Keratinocyte (primary cell): Measurements from ENCODE around the gene ADAMTS6. TPM values are rescaled to one million over a fixed set of nuclear protein-coding genes. Genes with fewer than 3 reads are reported as not detected.

ENCODE experiments used
- DNase-seq: peaks from one replicate; pipeline ENCODE4 v3.0.0-alpha.2; 2011; ENCODE audit warnings: low read depth, missing footprints, low spot score
- FAIRE-seq: peaks from 2 replicates; lab custom pipeline; 2011; peaks lifted over from hg19 to GRCh38; lab: Jason Lieb, UNC
- H2AFZ ChIP-seq: 2 replicates; pipeline ENCODE4 v1.6.0; 2012; ENCODE audit warnings: low read length, control low read depth, inconsistent platforms; ENCODE audit not compliant: control insufficient read depth
- H3K27ac ChIP-seq: 2 replicates; pipeline ENCODE4 v1.5.1; 2011; ENCODE audit warnings: low read length; ENCODE audit not compliant: control insufficient read depth, insufficient read depth
- H3K27me3 ChIP-seq: 3 replicates; pipeline ENCODE4 v1.6.0; 2011; ENCODE audit warnings: low read length; ENCODE audit not compliant: control insufficient read depth, insufficient read depth; ENCODE audit errors: extremely low read depth
- H3K36me3 ChIP-seq, 2 experiments: 2 replicates in 1 of 2; 3 replicates in 1 of 2; pipeline ENCODE4 v1.5.1; 2011; ENCODE audit warnings: low read length in 2 of 2, mild to moderate bottlenecking in 1 of 2; ENCODE audit not compliant: control insufficient read depth in 2 of 2, insufficient read depth in 2 of 2; ENCODE audit errors: extremely low read depth in 1 of 2
- H3K4me1 ChIP-seq: 3 replicates; pipeline ENCODE4 v1.5.1; 2011; ENCODE audit warnings: low read length; ENCODE audit not compliant: control insufficient read depth, insufficient read depth; ENCODE audit errors: extremely low read depth
- H3K4me2 ChIP-seq: 3 replicates; pipeline ENCODE4 v1.6.0; 2011; ENCODE audit warnings: low read depth, low read length; ENCODE audit not compliant: control insufficient read depth, insufficient read depth; ENCODE audit errors: extremely low read depth
- H3K4me3 ChIP-seq, 3 experiments: fragments of 200-600 bp in 1 of 3; sonication (generic) in 1 of 3; 2 replicates in 2 of 3; 3 replicates in 1 of 3; pipeline ENCODE4 v1.5.1; 2011 to 2016; ENCODE audit warnings: low read length in 3 of 3, mild to moderate bottlenecking in 3 of 3, control low read depth in 2 of 3, inconsistent platforms in 1 of 3, low read depth in 1 of 3, mixed read lengths in 1 of 3, mixed run types in 1 of 3, moderate library complexity in 1 of 3; ENCODE audit not compliant: control insufficient read depth in 2 of 3, insufficient read depth in 2 of 3; ENCODE audit errors: extremely low read depth in 1 of 3
- H3K79me2 ChIP-seq: 2 replicates; pipeline ENCODE4 v1.6.0; 2012; ENCODE audit warnings: low read length; ENCODE audit not compliant: control insufficient read depth, insufficient read depth
- H3K9ac ChIP-seq: 3 replicates; pipeline ENCODE4 v1.6.0; 2011; ENCODE audit warnings: low read length; ENCODE audit not compliant: control insufficient read depth, insufficient read depth; ENCODE audit errors: extremely low read depth
- H3K9me1 ChIP-seq: 3 replicates; pipeline ENCODE4 v1.6.0; 2011; ENCODE audit warnings: low read length; ENCODE audit not compliant: control insufficient read depth, insufficient read depth; ENCODE audit errors: extremely low read depth
- H3K9me3 ChIP-seq: 2 replicates; pipeline ENCODE4 v1.5.1; 2012; ENCODE audit warnings: low read depth, low read length; ENCODE audit not compliant: control insufficient read depth
- H4K20me1 ChIP-seq: 3 replicates; pipeline ENCODE4 v1.6.0; 2011; ENCODE audit warnings: low read length; ENCODE audit not compliant: control insufficient read depth, insufficient read depth; ENCODE audit errors: extremely low read depth
- EZH2 ChIP-seq: IDR thresholded peaks from one replicate; pipeline ENCODE4 v1.6.1; 2012; ENCODE audit warnings: inconsistent platforms, mild to moderate bottlenecking, low read length, moderate library complexity
- dilution Hi-C: fragments of 300-500 bp; cut with MboI; formaldehyde crosslinking; loops from one replicate; pipeline ENCODE4 v1.7.0; 2020; ENCODE audit warnings: low sequenced_read_pairs; ENCODE audit not compliant: extremely low pct_ligation_motif_present
- polyA plus RNA-seq, 5 experiments: library from polyadenylated mRNA; depleted of rRNA in 3 of 5; stranded (reverse) in 3 of 5; stranded (forward) in 1 of 5; unstranded in 1 of 5; fragments of >200 nt; gene quantifications; 1 replicate in 1 of 5; 2 replicates in 3 of 5; 3 replicates in 1 of 5; pipeline versions ENCODE4 v1.2.1 to v1.2.3, GENCODE V29; 2011 to 2012; ENCODE audit warnings: missing spikeins in 2 of 5, low read depth in 1 of 5, low replicate concordance in 1 of 5
- TF ChIP-seq, protein P1 (sequence below), 3 experiments: IDR thresholded peaks in 1 of 3; conservative IDR thresholded peaks in 1 of 3; optimal IDR thresholded peaks in 1 of 3; 2 replicates in 2 of 3; 3 replicates in 1 of 3; pipeline versions ENCODE3 to v1.5.1; 2011; ENCODE audit warnings: low read length in 3 of 3, mild to moderate bottlenecking in 3 of 3, moderate library complexity in 2 of 3, control low read depth in 1 of 3, inconsistent platforms in 1 of 3; ENCODE audit not compliant: insufficient read depth in 2 of 3; ENCODE audit errors: extremely low read depth in 1 of 3

ADAMTS6 gene
- polyA plus RNA-seq, 1 donor (not counting 4 experiments of a cell fraction or from before 2014, with no cell fraction given): 10.9 TPM

DNA sequence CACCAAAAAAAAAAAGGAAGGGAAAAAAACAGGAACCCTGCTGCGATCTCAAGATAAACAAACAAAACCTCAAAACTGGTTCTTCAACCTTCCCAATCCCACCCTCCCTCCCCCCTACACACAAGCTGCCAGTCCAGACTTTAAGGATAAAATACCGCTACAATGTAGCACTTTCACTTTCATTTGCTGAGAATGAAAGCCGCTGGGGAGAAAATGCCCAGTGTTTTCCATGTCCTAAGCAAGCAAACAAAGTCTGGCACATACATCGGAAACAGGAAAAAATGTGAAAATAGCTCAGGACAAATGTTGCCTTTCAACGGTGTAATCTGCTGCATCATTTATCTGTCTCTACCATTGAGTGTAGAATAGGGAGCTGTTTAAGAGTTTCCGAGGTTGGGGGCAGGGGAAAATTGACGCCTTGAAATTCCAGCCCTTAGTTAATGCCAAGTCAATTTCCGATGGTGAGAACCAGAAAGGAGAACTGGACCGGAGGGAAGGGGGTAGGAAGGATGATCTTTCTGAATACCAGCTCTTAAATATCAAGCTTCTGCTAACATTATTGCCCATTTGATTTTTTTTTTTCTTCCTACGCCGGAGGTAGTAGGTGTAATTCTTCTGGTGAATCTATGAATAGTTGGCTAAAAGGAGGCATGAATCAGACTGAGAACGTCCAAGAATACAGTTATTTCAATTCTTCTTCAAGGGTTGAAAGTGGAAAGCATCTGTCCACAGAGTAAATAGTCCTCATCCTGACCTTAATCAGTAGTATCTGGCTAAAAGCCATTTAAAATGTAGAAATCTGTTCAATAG, 1.2 kb upstream of the ADAMTS6 start:
- Histone ChIP-seq H4K20me1 (no peaks in the 10 kb centered on the region), H3K27ac (peak overlapping the region; percentile 83), H3K9ac (peak overlapping the region; percentile 78), H3K79me2 (peaks cover 32% of the 10 kb centered on the region), H3K9me3 (no peaks in the 10 kb centered on the region), H3K36me3 (no peaks in the 10 kb centered on the region), H3K27me3 (no peaks in the 10 kb centered on the region), H3K4me2 (peak overlapping the region; percentile 87), H3K4me3 (peak overlapping the region; percentile 43 to 98 (median 97)), H3K9me1 (no peaks in the 10 kb centered on the region), H3K4me1 (peaks cover 15% of the 10 kb centered on the region), H2AFZ (peak overlapping the region; percentile 91)
- dilution Hi-C loops: no loop called here
- FAIRE-seq (peak; percentile 79), DNase-seq (no peak)
- TF ChIP-seq, protein P1, sequence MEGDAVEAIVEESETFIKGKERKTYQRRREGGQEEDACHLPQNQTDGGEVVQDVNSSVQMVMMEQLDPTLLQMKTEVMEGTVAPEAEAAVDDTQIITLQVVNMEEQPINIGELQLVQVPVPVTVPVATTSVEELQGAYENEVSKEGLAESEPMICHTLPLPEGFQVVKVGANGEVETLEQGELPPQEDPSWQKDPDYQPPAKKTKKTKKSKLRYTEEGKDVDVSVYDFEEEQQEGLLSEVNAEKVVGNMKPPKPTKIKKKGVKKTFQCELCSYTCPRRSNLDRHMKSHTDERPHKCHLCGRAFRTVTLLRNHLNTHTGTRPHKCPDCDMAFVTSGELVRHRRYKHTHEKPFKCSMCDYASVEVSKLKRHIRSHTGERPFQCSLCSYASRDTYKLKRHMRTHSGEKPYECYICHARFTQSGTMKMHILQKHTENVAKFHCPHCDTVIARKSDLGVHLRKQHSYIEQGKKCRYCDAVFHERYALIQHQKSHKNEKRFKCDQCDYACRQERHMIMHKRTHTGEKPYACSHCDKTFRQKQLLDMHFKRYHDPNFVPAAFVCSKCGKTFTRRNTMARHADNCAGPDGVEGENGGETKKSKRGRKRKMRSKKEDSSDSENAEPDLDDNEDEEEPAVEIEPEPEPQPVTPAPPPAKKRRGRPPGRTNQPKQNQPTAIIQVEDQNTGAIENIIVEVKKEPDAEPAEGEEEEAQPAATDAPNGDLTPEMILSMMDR (optimal IDR thresholded peaks at IDR 0.05 in 1 of 3, IDR thresholded peaks at IDR 0.05 in 1 of 3, conservative IDR thresholded peaks at IDR 0.05 in 1 of 3; ENCODE audit: extremely low read depth in 1 of 3, insufficient read depth in 2 of 3, low read length in 3 of 3): no peak
- no peak for TF ChIP-seq EZH2

DNA sequence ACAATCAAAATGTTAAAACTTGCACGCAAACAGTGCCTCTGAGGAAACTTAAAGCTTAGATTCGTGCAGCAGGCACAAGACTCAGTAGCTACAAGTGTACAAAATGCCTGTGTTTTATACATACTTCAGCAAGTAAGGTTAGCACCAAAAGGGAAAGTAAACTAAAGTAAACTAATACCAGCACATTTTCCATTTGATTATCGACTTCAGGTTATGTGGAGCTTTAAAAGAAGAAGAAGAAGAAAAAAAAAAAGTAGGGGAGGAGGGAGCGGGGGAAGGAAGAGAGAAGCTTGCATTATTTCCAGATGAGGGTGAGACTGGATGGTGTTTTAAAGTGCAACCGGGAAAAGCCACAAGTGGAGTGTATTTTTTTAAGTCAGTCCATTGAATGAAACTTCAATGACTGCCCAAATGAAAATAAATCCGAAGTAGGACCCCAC, 596 bp upstream of the ADAMTS6 start:
- Histone ChIP-seq H3K27me3 (no peaks in the 10 kb centered on the region), H3K4me1 (peaks cover 15% of the 10 kb centered on the region), H3K36me3 (no peaks in the 10 kb centered on the region), H3K9me1 (no peaks in the 10 kb centered on the region), H4K20me1 (no peaks in the 10 kb centered on the region), H2AFZ (peak overlapping the region; percentile 91), H3K4me3 (peak overlapping the region; percentile 43 to 98 (median 97)), H3K4me2 (peak overlapping the region; percentile 87), H3K9ac (peak overlapping the region; percentile 78), H3K79me2 (peaks cover 37% of the 10 kb centered on the region), H3K9me3 (no peaks in the 10 kb centered on the region), H3K27ac (peak overlapping the region; percentile 83)
- DNase-seq: no peak
- no peak for FAIRE-seq
- dilution Hi-C loops: no loop called here
- TF ChIP-seq, protein P1 (optimal IDR thresholded peaks at IDR 0.05 in 1 of 3, IDR thresholded peaks at IDR 0.05 in 1 of 3, conservative IDR thresholded peaks at IDR 0.05 in 1 of 3; ENCODE audit: extremely low read depth in 1 of 3, insufficient read depth in 2 of 3, low read length in 3 of 3): no peak
- TF ChIP-seq EZH2: no peak
